Activated T-cell treated with anti-CD3 and anti-CD28 coated beads for 1 hour (primary cell): Measurements from ENCODE around the gene GPATCH2L.

Experiments used
- DNase-seq: peaks from one replicate; pipeline ENCODE4 v3.0.0-alpha.2; 2020; ENCODE audit warnings: low read depth

The GPATCH2L gene

DNA sequence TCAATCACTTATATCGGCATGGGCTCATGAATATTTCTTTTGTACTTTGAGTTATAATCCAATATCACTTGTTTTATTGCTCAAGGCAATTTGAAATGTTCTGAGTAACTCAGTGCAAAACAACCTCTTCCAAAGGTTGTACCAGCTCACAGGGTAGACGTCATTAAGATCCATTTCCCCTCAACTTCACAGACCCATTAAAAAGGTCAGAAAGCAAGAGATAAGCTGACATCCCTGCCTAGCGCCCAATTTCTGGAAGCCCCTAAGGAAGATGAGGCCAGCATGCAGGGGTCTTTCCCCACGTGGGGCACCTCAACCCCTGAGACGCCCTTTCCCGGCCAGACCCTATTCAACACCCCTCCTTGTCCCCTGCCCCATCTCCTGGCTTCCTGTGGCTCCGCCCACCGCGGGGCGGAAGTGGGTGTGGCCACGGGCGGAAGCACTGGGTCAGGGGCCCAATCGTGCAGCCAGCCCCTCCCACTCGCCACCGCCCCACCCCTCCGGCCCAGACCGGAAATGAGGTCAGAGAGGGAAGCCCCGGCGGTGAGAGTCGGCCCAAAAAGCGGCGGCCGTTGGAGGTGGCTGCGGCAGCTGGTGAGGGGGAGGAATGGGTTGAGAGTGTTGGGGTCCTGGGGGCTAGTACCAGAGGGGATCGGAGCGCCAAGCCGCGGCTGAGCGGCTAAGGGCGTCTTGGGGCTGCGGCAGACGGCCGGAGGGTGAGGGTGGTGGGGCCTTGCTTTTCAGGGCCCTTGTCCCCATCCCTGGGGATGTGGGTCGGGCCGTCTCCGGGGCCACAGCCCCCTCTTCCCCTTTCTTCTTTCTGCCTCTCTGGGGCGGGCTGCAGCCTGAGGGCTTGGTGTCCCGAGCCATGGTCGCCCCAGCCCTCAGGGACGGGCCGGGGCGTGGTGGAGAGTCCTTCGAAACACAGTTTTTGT, at the start of gene GPATCH2L:
GPATCH2L (plus strand) TSS at position 525 of the 935 bp plus-strand sequence. CDS start 2,442 bp downstream, outside the sequence.
- DNase-seq, result peak; percentile 96

DNA sequence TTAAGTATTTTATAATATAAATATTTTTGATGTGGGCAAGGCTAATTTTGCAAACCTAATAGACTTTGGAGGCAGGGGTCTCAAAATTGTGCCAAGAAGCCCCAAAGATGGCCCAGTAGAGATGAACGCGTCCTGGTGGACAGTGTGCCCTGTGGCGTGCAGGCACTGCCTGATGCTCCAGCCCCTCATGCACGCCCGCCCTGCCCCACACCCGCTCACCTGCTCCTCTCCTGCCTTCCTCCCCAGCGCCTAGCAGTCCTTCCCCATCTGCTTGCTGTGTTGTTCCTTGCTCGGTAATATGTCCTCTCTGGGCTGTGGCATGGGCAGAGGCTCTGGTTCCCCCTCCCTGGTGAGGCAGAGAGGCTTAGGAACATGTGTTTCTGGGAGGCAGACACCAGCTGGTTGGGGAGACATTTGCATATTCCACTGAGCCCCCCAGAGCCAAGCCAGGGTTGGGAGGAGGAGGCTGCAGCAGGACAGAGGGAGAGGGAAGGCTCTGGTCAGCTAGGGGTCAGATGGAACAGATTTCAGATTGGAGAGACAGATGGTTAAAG, 46.8 kb upstream of the GPATCH2L start:
- no peak for DNase-seq

GRCh38 chr14:76106188-76106587, 45.5 kb upstream of the GPATCH2L start:
- no peak for DNase-seq

DNA sequence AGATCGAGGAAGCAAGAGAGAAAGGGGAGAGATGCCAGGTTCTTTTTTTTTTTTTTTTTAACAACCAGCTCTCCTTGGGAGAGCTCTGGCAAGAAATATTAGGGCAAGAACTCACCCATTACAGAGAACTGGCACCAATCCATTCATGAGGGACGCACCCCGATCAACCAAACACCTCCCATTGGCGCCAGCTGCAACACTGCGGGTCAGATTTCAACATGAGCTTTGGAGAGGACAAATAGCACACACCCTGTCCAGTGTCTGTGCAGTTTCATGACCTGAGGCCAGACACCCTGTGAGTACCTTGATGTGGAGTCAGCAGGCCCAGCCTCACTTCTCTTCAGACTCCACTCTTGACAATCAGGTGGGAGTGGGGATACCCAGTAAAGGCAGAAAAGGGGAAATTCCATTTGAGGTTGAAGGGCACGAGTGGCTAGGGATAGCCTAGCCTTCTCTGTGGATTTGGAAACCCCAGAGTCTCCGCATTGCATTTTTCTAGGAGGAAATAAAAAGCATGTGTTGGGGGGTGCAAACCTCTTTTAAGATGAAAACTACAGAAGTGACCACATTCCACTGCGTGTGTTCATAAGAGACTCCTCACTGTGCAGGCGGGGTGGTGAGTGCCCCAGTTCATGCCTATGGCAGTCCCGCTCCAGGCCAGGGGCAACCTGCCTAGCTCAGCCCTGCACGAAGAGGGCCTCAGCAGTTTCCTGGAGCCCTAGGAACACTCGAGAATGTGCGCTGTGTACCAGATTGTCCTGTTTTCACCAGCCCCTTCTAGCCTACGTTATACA, 42.4 kb upstream of the GPATCH2L start:
- DNase-seq, result no peak

GRCh38 chr14:76112889-76113624, 38.7 kb upstream of the GPATCH2L start:
- no peak for DNase-seq

DNA sequence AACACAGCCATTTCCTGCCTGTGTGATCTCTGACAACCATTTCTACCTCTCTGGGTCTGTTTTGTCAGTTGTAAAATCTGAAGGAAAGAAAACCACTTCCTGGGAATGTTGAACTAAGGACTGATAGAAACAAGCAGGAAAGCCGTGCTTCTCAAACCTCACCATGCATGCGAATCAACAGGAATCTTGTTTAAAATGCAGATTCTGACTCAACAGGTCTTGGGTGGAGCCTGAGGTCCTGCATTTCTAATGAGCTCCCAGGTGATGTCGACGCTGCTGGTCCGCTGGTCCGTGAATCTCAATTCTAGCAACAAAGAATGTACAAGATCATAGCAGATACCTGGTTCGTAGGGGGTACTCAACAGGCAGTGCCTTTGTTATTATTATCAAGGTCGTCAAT, 38.0 kb upstream of the GPATCH2L start:
- no peak for DNase-seq

DNA sequence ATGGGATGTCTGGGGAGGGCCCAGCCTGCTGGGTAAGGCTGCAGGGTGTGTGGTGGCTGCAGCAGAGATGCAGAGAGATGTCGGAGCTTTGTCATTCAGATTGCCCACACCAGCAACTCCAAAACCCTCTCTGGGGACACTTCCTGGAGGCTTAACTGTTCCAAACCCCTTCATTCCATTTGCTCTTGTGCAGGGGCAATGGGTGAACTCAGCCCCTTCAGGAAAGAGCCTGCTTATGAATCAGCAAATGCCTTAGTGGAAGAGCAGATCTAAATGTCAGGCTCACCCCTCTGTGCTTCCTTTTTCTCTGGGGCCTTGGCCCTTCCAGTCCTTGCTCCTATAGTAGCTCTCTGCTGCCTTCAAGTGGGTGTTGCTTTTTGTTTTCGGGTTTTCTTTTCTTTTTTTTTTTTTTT, 36.7 kb upstream of the GPATCH2L start:
- no peak for DNase-seq

DNA sequence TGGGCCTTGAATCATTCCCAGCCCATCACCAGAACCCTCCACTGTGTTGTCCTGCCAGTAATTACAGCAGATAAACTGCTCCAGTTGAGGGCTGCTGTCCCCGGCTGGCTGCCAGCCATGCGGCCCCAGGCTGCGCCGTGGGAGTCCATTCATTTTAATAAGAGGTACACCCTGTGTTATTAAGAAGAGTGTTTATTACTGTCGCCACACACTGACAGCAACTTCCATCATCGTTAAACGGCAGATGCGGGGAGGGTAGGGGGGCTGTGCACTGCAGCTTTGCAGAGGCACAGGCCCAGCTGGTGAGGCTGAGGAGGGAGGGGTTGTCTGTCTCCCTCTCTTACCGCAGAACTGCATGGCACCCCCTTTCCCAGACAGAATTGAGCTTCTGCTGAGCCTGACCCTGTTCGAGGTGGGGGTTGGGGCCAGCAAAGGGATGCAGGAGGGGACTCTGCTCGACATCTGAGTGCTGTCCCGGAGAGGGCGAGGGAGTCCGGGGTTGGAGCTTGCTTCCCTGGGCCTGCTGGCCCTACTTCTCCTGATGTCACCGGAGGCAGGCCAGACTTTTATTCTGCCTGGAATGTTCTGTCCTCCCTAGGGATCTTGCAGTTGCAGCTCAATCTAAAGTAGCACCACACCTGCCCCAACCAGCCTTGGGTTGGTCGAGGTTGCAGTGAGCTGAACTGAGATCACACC, 33.8 kb upstream of the GPATCH2L start:
- no peak for DNase-seq

DNA sequence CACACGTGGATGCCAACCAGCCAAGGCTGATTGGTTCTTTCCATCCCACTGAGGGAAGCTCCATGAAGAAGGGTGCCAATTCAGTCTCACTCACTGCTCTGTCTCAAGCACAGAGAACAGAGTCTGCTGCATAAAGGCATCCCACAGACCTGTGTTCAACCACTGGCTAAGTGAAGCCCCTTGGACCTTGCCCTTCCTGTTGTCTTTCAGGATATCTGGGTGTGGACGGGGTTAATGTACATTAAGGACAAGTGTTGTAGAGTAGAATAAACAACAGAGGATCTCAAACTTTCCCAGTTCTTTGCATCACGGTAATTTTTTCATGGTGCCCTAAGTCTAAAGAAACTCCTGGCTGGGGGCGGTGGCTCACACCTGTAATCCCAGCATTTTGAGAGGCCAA, 33.1 kb upstream of the GPATCH2L start:
- DNase-seq, result no peak

- no peak for DNase-seq
Observed at GRCh38 chr14:76121089-76121748, 30.5 kb upstream of the GPATCH2L start.

DNA sequence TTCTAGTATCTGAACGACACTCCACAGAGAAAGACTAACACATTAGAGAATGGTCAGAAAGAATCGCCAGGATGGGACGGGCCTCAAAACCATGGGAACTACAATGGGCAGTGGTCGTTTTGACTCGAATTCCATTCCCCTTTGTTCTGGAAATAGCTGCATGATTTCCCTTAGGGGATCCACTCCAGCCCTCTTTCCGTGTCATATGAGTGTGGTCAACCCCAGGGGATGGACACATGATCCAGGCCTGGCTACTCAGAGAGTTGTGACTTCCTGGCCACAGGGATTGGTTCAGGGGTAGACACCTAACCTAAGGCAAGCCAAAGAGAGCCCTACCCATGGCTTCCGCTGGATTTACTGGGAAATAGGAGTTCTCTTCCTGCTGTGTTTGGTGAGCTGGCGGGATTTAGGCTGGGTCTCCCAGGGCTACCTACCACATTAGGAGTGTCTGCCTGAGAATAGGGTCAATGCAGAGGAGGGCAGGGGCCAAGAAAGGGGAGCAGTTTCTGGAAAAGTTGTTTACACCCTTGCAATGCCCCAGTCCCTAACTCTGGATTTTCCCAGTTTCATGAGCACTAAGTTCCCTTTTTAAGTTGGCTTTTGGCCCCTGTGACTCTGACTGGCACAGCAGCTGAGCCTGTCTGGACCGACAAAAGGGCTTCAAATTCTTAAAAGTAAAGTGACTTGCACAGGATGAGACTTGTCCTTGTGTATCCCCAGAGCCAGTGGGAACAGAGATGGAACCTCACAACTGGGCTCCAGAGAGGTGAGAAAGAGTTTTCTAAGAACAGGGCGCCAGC, 28.1 kb upstream of the GPATCH2L start:
- no peak for DNase-seq

DNA sequence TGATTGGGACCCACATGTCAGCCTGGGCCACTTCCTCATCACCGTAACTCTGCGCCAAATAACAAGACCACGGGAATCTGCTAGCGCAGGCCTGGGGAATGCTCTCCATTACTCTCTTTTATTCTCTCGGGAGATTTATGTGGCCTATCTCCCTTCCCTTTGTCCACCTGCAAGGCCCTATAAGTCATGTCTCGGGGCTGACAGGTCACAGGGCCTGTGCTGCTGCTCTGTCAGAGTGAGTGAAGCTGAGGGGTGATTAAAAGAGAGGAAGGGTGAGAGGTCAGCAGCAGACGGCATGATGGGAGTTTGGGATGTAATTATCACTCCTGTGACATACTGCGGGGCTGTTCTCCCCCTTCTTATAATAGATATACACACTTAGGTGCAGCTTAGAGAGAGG, 26.2 kb upstream of the GPATCH2L start:
- DNase-seq, result no peak

DNA sequence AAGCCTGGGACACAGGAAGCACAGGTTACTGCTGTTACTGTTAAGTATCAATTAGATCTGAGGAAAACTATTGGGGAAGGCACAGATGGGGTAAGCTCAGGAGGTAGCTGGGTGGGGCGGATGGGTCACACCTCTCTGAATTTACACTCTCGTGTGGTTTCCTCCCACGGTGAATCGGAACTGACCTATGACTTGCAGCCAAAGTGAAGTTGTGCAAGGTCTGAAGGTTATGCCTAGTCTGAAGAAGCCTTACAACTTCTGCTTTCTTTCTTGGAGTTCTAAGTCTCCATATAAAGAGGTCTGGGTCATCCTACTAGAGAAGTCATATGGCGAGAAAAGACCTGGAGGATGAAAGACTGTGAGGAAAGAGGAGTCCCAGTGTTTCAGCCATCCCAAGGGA, 25.6 kb upstream of the GPATCH2L start:
- DNase-seq, result no peak

DNA sequence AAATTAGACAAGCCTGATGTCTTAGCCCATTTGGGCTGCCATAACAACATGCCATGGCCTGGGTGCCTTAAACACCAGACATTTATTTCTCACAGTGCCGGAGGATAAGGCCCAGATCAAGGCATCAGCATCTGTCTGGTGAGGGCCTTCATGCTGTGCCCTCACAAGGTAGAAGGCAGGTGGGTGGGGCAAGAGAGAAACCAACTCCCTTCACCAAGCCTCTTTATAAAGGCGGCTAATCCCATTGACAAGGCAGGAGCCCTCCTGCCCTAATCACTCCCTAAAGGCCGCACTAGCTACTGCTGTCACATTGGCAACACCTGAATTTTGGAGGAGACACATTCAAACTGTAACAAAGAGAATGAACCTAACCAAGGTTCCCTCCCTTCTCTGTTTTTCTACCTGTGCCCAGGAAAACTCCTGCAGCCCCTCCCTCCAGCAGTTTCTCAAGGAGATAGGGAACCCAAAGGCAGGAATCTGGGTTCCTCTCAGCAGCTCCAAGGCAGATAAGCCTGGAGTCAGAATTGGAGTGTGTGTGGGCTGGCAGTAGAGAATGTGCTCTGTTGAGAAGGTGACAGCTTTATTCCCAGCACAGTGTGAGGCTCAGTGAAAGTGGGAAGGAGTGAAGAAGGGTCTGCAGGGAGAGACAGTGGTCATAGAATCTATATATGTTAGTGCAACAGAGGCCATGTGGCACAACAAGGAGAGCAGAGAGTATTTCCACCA, 21.7 kb upstream of the GPATCH2L start:
- DNase-seq, result no peak

DNA sequence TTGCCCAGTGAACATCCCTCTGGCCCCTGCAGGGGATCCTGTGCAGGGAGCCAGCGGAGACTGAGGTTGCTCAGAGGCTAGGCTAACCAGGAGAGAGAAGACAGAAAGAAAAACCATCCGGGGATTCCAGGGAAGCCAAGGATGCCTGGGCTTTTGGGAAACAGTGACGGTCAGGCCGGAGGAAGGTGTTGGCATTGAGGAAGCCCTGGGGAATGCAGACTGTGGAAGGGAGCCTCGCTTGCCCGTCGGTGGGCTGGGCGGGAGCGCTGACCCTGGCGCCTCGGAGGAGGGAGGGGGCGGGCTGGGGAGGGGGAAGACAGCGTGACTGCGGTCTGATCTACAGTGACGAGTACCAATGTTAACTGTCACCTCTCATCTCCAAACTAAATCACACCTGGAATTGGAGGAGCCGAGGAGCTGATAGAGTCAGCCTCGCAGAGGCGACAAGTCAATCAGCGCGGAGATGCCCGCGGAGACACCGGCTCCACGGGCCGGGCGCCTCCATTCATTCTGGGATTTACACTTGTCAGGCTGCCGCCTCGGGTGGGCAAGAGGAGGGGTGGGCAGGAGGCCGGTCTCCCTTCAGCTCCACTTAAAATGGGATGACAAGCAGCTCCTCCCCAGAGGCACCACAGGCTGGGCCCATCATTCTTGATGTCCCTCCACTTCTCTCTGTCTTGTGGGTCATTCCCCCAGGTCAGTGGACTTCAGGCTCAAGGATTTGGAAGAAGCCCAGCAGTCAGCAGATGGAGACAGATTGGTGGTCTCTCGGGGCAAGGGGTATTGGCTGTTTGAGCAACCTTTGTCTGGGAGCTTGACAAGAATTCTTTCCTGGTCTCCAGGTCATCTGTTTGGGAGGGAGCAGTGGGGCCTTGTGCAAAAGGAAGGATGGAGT, 20.4 kb upstream of the GPATCH2L start:
- no peak for DNase-seq

DNA sequence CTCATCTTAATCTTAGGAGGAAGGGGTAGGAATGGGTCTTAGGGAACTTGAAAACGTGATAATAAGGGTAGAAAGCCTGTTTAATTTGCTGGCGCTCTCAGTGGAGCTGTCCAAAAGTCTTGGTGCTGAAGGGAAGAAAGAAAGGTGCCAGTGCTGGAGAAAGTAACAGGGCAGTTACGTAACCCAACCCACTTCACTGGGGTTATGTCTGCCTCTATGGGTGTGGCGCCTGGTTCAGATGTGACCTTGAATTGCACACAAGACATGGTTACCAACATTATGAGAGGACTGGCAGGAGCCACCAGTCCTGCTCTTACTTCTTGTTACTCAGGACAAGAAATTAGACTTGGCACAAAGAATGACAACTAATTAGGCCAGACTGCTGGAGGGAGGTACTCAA, 18.6 kb upstream of the GPATCH2L start:
- no peak for DNase-seq

DNA sequence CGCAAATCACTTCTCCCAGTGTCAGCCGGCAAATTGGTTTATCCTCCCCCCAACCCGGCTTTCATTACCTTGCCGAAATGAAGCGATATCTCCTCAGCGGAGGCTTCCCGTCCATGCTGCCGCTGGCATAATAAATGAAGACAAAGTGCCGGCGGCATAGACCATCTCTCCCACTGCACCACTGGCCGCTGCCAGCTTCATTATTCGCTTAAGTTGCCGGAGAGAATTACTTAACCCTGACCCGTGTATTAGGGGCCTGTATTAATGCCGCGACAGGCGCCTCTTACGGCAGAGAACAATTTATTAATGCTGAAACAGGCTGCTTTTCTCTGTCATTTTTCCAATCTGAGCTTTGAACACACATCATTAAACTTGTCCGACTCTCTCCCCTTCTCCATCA, 17.5 kb upstream of the GPATCH2L start:
- no peak for DNase-seq

GRCh38 chr14:76135722-76136121, 16.0 kb upstream of the GPATCH2L start:
- DNase-seq, result no peak
